A204.1 (cell line): Measurements from ENCODE around the gene TIMM21.

Experiments
- FAIRE-seq: peaks from 2 replicates; lab custom pipeline; 2012; peaks lifted over from hg19 to GRCh38; lab: Jason Lieb, UNC

Gene TIMM21

GRCh38 chr18:74194691-74195090 lies 46.4 kb downstream of the TIMM21 start:
- no peak for FAIRE-seq

GRCh38 chr18:74196220-74197119 lies 48.1 kb downstream of the TIMM21 start:
- peak; percentile 84 for FAIRE-seq

GRCh38 chr18:74197705-74198341 lies 49.5 kb downstream of the TIMM21 start:
- no peak for FAIRE-seq

DNA sequence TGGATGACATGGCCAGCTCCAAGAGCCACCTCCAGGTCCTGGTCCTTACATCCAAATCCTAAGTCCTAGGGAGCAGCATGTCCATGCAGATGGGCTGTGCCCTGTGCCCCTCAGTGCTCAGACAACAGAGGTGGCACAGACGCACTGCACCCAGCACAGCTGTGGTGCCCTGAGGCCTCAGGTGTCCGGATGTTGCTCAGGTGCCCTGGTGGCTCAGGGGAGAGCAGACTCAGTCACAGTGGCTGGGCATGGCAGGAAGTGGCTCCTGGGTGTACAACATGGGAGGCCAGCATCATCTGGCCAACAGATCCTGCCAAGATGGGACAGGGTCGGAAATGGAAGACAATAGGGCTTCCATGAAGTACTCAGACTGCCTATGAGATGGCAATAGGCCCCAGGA lies 50.1 kb downstream of the TIMM21 start:
- no peak for FAIRE-seq

DNA sequence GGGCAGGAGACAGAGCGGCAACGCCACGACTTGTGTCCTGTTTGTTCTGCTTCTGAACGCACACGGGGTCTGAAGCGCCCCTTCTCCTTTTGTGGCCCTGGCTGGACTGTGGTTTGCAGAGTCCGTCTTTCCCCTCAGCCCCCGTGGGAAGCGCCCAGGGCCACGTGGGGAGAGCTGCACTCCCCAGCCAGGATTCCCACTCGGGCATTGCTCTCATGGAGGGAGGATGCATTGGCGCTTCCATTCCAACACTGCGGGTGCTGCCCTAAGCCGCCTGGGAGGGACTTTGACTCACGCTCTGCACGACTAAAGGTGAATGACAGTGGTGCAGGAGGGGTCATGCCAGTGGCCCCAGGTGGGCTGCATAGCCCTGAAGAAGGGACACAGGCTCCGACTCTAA lies 52.5 kb downstream of the TIMM21 start:
- FAIRE-seq = no peak

GRCh38 chr18:74203811-74204210 lies 55.5 kb downstream of the TIMM21 start:
- FAIRE-seq = no peak

- no peak for FAIRE-seq
Measured at GRCh38 chr18:74204526-74205152, 56.3 kb downstream of the TIMM21 start.
